A673 (cell line): ENCODE measurements around the gene STPG2. TPM values are rescaled to one million over a fixed set of nuclear protein-coding genes. Genes with fewer than 3 reads are reported as not detected.

ENCODE experiments used
- BruUV-seq: library from RNA; stranded (reverse); fragments of 400-500 nt; replicated peaks from 2 replicates; lab custom pipeline; 2021; lab: Mats Ljungman, UMichigan
- CTCF ChIA-PET: fragments of 300-600 bp; sonication (Branson Sonifier 250); formaldehyde crosslinking; loops from one replicate; lab custom pipeline; 2022; ENCODE audit warnings: antibody characterized with exemption; lab: Charles Lee
- POLR2A ChIA-PET: fragments of 300-600 bp; sonication (Branson Sonifier 250); formaldehyde crosslinking; loops from one replicate; lab custom pipeline; 2022; ENCODE audit warnings: antibody characterized with exemption; ENCODE audit not compliant: low non-redundant PET; lab: Charles Lee
- DNase-seq: peaks from one replicate; pipeline ENCODE4 v3.0.0-alpha.2; 2015; ENCODE audit warnings: low spot score
- H3K27ac ChIP-seq: fragments of 200-600 bp; sonication (generic); 2 replicates; pipeline ENCODE4 v1.5.1; 2016; ENCODE audit warnings: mixed run types, low read depth, mild to moderate bottlenecking, mixed read lengths, antibody characterized with exemption, low read length; ENCODE audit not compliant: poor library complexity, severe bottlenecking
- H3K27me3 ChIP-seq: fragments of 200-600 bp; sonication (generic); replicated peaks from 2 replicates; pipeline ENCODE4 v1.6.1; 2017; ENCODE audit warnings: mixed run types, low read depth, mild to moderate bottlenecking, mixed read lengths, antibody characterized with exemption, low read length; ENCODE audit not compliant: insufficient read depth, poor library complexity
- H3K36me3 ChIP-seq: fragments of 200-600 bp; sonication (generic); 2 replicates; pipeline ENCODE4 v1.6.1; 2016; ENCODE audit warnings: mixed run types, mild to moderate bottlenecking, mixed read lengths, antibody characterized with exemption, low read length; ENCODE audit not compliant: insufficient read depth, poor library complexity, severe bottlenecking
- H3K4me1 ChIP-seq: fragments of 200-600 bp; sonication (generic); 2 replicates; pipeline ENCODE4 v1.6.1; 2017; ENCODE audit warnings: mixed run types, mild to moderate bottlenecking, mixed read lengths, antibody characterized with exemption, low read length; ENCODE audit not compliant: insufficient read depth, poor library complexity, severe bottlenecking
- H3K4me3 ChIP-seq: fragments of 200-600 bp; sonication (generic); 2 replicates; pipeline ENCODE4 v1.5.1; 2016; ENCODE audit warnings: low read depth, mixed run types, mild to moderate bottlenecking, mixed read lengths, low read length; ENCODE audit not compliant: poor library complexity, severe bottlenecking
- H3K9me3 ChIP-seq: fragments of 200-600 bp; sonication (generic); 2 replicates; pipeline ENCODE4 v1.6.1; 2016; ENCODE audit warnings: mixed run types, low read depth, mild to moderate bottlenecking, mixed read lengths, antibody characterized with exemption, low read length; ENCODE audit not compliant: poor library complexity, severe bottlenecking
- CTCF ChIP-seq: fragments of 300-800, 200-600 bp; sonication (generic); conservative IDR thresholded peaks from 2 replicates; pipeline ENCODE4 v1.5.1; 2017; ENCODE audit warnings: low read depth, mild to moderate bottlenecking, antibody characterized with exemption, low read length, moderate library complexity, mixed read lengths
- EZH2 ChIP-seq: fragments of 200-600 bp; sonication (generic); IDR thresholded peaks from 2 replicates; pipeline ENCODE4 v1.6.1; 2017; ENCODE audit warnings: borderline replicate concordance, low read depth, mild to moderate bottlenecking, mixed read lengths, antibody characterized with exemption, low read length; ENCODE audit not compliant: poor library complexity, severe bottlenecking
- intact Hi-C: fragments of 100-400 bp; cut with micrococcal nuclease; formaldehyde crosslinking; loops from one replicate; pipeline ENCODE4 v1.10.0; 2022; ENCODE audit not compliant: unreplicated experiment
- total RNA-seq: library from RNA; stranded (reverse); gene quantifications from 2 replicates; pipeline ENCODE4 v1.2.3, GENCODE V29; 2021

The STPG2 gene
- total RNA-seq, 1 experiment from 2014 or later: not detected

DNA sequence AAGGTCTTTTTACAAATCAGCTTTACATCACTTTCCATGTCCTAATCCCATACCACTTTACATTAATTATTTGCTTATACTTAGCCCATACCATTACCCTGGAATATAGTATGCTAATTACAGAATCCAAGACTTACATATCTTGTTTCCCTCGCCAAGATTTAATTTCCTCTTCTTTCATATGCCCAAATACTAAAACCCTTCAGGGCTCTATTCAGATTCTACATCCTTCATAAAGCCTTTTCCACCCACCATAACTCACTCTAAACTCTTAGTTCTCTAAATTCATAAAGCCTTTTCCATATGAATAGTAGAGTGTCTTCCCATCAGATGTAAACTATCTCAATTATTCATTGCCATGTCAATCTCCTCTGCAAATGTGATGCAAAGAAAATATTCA lies 390.7 kb downstream of the STPG2 start:
- no peak overlapping the region for H3K27ac ChIP-seq
- no peak overlapping the region for H3K4me3 ChIP-seq
- H3K27me3 ChIP-seq: no peaks in the 10 kb centered on the region
- intact Hi-C loops: no loop called here
- ChIA-PET CTCF (no interaction called here), POLR2A (no interaction called here)
- H3K9me3 ChIP-seq: no peaks in the 10 kb centered on the region
- DNase-seq: no peak
- BruUV-seq: no TSS peak
- H3K36me3 ChIP-seq: no peaks in the 10 kb centered on the region
- TF ChIP-seq CTCF (no peak), EZH2 (no peak)
- no peaks in the 10 kb centered on the region for H3K4me1 ChIP-seq

GRCh38 chr4:97747945-97748344 lies 395.3 kb downstream of the STPG2 start:
- BruUV-seq: no TSS peak

GRCh38 chr4:97720869-97721432 lies 422.3 kb downstream of the STPG2 start:
- Histone ChIP-seq H3K4me1 (no peaks in the 10 kb centered on the region), H3K9me3 (no peaks in the 10 kb centered on the region), H3K27ac (no peak overlapping the region), H3K27me3 (no peaks in the 10 kb centered on the region), H3K4me3 (no peak overlapping the region), H3K36me3 (no peaks in the 10 kb centered on the region)
- TF ChIP-seq EZH2: no peak
- peak; percentile 24; the same call in 1 of the 2 replicates for TF ChIP-seq CTCF
- ChIA-PET CTCF (no interaction called here), POLR2A (no interaction called here)
- intact Hi-C loops: no loop called here
- DNase-seq: no peak
- BruUV-seq: no TSS peak

More at GRCh38 chr4:97747945-97748344, 395.3 kb downstream of the STPG2 start:
- H3K27me3 ChIP-seq: no peaks in the 10 kb centered on the region
- ChIA-PET CTCF (no interaction called here), POLR2A (interaction anchor here (0.6 kb wide), 1 partner anchor 77 kb away, joined by 4 read pairs; no protein-coding TSS in a partner anchor)
- no peak for TF ChIP-seq EZH2
- no peak for TF ChIP-seq CTCF
- no peak for DNase-seq
- H3K27ac ChIP-seq: no peak overlapping the region
- H3K4me3 ChIP-seq: no peak overlapping the region
- no peaks in the 10 kb centered on the region for H3K4me1 ChIP-seq
- H3K36me3 ChIP-seq: no peaks in the 10 kb centered on the region
- intact Hi-C loops: no loop called here
- H3K9me3 ChIP-seq: no peaks in the 10 kb centered on the region
